Activated effector memory CD4-positive, alpha-beta T cell treated with anti-CD3 and anti-CD28 coated beads, Interleukin-2, amount 50 U/mL, for 16 hours (primary cell): ENCODE results near the gene BICRA.
"Not testable (repeated sequence)": the region's sequence is repeated elsewhere in the genome, so short reads cannot be mapped to it uniquely, and the experiment has no call there.

Source experiments
- DNase-seq: peaks from one replicate; pipeline ENCODE4 v3.0.0-alpha.2; 2020

BICRA gene

GRCh38 chr19:47608969-47609905 lies at the start of gene BICRA:
Gene BICRA, plus strand, starts transcription at chr19:47609134. Its CDS starts 64,441 bp downstream, at chr19:47673575.
- peak; percentile 93 for DNase-seq

- no peak for DNase-seq
Measured at GRCh38 chr19:47560999-47561398, 47.9 kb upstream of the BICRA start.

GRCh38 chr19:47561440-47562057 lies 47.4 kb upstream of the BICRA start:
- DNase-seq, result no peak

- no peak for DNase-seq
Measured at GRCh38 chr19:47564081-47564480, 44.9 kb upstream of the BICRA start.

GRCh38 chr19:47569331-47569730 lies 39.6 kb upstream of the BICRA start:
- DNase-seq, result no peak

GRCh38 chr19:47572635-47573034 lies 36.3 kb upstream of the BICRA start:
- DNase-seq, result no peak

GRCh38 chr19:47573071-47574026 lies 35.6 kb upstream of the BICRA start, which contains the start of gene ZNF541:
Gene ZNF541, minus strand, starts transcription at chr19:47573148. Its CDS starts 17,292 bp downstream, at chr19:47555856.
- peak; percentile 95 for DNase-seq

GRCh38 chr19:47580397-47580796 lies 28.5 kb upstream of the BICRA start:
- DNase-seq, result no peak

GRCh38 chr19:47581605-47582319 lies 27.2 kb upstream of the BICRA start:
- DNase-seq, result no peak

GRCh38 chr19:47582320-47582909 lies 26.5 kb upstream of the BICRA start:
- no peak for DNase-seq

GRCh38 chr19:47583161-47583560 lies 25.8 kb upstream of the BICRA start:
- not testable (repeated sequence) for DNase-seq

- no peak for DNase-seq
Measured at GRCh38 chr19:47587295-47587694, 21.6 kb upstream of the BICRA start.

- DNase-seq, result no peak
Measured at GRCh38 chr19:47589824-47590223, 19.1 kb upstream of the BICRA start.

- no peak for DNase-seq
Measured at GRCh38 chr19:47593860-47594259, 15.1 kb upstream of the BICRA start.

- DNase-seq, result no peak
Measured at GRCh38 chr19:47595944-47596343, 13.0 kb upstream of the BICRA start.

- no peak for DNase-seq
Measured at GRCh38 chr19:47598407-47599349, 10.3 kb upstream of the BICRA start.

GRCh38 chr19:47599671-47600245 lies 9.2 kb upstream of the BICRA start:
- not testable (repeated sequence) for DNase-seq

GRCh38 chr19:47600246-47601179 lies 8.4 kb upstream of the BICRA start:
- DNase-seq, result peak; percentile 100
